GM21360 (cell line): Measurements from ENCODE around the gene DNAJC2.
"Not testable (repeated sequence)": the region's sequence is repeated elsewhere in the genome, so short reads cannot be mapped to it uniquely, and the experiment has no call there.

Source experiments
- ATAC-seq: cut with Tn5 transposase; IDR thresholded peaks from one replicate; pipeline ENCODE4 v1.9.1; 2021; ENCODE audit warnings: mild to moderate bottlenecking, moderate library complexity; ENCODE audit not compliant: unreplicated experiment

DNAJC2 gene

DNA sequence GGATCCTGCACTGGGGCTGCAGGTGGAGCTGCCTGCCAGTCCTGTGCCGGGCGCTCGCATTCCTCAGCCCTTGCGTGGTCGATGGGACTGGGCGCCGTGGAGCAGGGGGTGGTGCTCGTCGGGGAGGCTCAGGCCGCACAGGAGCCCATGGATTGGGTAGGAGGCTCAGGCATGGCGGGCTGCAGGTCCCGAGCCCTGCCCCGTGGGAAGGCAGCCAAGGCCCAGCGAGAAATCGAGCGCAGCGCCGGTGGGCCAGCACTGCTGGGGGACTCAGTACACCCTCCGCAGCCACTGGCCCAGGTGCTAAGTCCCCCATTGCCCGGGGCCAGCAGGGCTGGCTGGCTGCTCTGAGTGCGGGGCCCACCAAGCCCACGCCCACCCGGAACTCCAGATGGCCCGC is 69.7 kb downstream of the DNAJC2 start:
- ATAC-seq: not testable (repeated sequence)

DNA sequence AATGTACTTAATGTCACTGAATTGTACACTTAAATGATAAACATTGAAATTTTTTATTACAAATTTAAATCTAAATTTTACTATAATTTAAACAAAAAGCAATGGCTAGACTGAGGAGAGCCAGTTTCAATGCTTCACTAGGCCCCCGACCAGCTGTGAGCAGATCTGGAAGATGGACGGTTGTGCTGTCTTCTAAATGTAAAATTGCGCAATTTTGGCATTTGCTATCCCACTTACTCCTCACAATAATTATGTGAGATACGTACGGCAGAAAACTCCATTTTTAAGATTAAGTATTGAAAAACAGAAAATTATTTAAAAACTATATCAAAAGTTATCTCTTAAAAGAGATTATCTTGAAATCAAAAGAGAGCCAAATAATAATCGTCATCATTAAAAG is 71.2 kb downstream of the DNAJC2 start:
- not testable (repeated sequence) for ATAC-seq

DNA sequence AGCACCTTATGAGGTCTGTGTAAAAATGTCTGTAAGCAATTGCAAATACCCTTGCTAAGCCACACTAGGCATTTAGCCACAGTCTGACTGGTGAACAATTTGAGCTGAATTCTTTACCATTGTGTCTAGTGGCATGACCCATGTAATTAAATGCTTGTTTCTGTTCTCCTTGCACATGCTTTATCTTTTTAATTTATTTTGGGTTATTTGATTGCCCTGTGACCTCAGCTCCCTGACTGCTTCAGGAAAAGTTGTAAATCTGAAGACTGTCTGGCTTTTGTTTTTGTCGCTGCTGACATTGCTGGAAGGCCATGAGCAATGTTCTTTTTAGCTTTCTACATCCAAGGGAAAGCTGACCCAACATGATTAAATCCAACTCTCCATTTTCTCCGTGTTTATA is 78.3 kb downstream of the DNAJC2 start:
- ATAC-seq: not testable (repeated sequence)

DNA sequence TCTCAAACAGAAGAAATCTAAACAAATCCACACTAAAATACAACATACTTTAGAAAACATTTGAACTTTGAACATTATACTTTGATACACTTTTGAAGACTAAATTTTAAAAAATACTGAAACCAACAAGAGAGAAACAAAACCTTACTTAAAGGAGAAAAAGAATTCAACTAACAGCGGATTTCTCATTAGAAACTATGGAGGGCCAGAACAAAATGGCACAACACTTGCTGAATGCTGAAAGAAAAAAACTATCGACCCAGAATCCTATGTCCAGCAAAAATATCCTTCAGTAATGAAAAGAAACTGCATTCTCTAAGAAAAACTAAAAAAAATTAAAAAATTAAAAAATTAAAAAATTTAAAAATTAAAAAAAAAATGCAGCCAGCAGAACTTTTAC is 80.5 kb downstream of the DNAJC2 start:
- ATAC-seq: not testable (repeated sequence)
